Eye (tissue), 1 donor: ENCODE measurements around the gene ENGASE.
A peak's percentile ranks its signal among the peaks of the same experiment; 100 is the strongest.

Experiments used
- DNase-seq: peaks from one replicate; pipeline ENCODE4 v3.0.0-alpha.2; 2015

Gene ENGASE

GRCh38 chr17:79080761-79081290 lies 6.2 kb downstream of the ENGASE start:
- DNase-seq, result no peak

DNA sequence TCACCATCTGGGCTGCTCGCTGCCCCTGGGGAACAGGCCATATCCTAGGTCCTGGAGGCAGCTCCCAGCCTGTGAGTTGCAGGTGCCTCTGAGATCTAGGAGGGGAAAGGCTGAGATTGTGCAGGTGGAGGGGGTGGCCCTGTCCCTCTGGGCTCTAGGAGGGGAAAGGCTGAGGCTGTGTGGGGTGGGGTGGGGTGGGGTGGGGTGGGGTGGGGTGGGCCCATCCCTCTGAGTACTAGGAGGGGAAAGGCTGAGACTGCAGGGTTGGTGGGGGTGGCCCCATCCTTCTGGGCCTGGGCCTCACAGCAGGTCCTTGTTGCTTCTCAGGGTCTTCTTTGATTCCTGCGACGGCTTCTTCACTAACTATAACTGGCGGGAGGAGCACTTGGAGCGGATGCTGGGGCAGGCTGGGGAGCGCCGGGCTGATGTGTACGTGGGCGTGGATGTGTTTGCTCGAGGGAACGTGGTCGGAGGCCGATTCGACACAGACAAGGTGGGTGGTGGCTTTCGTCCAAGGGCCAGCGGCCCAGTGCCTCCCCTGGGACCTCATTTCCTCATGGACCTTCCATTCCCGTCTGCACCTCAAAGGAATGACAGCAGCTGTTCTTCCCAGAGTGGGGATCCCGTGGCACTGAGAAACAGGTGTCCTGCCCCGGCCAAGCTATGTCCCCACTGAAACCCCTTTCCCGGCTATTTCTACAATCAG lies 7.1 kb downstream of the ENGASE start:
- no peak for DNase-seq

DNA sequence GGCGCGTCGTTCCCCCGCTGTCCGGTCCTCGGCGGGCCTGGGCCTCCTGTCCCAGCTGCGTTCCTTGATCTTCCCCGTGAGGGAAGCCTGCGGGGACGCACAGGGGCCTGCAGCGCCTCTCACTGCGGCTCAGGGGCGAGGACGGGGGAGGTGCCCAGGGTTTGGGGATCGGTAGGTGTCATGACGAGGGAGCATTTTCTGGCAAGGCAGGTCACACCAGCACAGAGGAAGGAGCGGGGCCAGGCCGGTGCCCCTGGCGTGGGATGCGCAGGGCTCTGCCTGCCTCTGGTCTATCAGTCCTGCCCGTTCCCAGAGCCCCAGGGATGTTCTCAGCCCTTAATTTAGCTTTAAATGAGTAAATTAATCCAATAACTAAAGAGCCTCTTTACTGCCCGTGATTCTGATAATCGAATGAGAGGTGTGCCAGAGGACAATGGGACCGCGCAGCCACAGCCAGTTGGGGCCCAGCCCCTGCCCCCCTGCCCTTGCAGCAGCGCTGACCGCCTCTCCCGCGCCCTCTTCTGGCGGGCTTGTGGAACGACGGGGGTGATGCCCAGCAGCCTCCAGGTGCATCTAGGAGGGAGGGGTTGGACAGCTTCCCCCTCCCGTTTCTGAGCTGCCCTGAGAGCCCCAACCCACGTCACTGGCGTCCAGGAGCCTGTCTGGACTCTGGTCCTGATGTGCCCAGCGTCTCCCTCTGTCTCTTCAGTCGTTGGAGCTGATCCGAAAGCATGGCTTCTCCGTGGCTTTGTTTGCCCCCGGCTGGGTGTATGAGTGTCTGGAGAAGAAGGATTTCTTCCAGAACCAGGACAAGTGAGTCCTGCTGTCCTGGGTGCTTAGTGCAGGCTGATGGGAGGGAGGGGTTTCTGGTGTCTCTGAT lies 7.9 kb downstream of the ENGASE start:
- peak; percentile 69 for DNase-seq

DNA sequence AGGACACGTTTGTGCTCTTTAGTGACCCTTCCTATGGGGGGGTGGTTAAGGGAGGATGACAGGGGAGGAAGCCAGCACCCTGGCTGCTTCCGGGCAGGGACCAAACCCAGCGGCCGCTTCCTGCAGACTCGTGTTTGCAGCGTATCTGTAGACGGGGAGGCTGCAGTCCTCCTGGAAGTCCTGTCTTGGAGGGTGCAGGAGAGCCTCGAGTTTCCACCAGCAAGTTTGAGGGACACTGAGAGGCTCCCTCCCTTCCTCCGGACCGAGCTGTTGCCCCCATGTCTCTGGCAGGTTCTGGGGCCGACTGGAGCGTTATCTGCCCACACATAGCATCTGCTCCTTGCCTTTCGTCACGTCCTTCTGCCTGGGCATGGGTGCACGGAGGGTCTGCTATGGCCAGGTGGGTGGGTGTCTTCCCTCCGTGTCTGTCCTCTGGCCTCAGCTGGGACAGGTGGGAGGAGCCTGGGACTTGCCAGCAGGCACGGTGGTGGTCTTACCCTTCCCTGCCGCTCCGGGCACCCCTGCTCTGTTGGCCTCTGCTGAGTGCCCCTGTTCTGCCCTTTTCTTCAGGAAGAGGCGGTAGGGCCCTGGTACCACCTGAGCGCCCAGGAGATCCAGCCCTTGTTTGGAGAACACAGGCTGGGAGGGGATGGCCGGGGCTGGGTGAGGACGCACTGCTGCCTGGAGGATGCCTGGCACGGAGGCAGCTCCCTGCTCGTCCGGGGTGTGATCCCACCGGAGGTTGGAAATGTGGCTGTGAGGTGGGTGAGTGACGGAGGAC lies 8.8 kb downstream of the ENGASE start:
- no peak for DNase-seq

DNA sequence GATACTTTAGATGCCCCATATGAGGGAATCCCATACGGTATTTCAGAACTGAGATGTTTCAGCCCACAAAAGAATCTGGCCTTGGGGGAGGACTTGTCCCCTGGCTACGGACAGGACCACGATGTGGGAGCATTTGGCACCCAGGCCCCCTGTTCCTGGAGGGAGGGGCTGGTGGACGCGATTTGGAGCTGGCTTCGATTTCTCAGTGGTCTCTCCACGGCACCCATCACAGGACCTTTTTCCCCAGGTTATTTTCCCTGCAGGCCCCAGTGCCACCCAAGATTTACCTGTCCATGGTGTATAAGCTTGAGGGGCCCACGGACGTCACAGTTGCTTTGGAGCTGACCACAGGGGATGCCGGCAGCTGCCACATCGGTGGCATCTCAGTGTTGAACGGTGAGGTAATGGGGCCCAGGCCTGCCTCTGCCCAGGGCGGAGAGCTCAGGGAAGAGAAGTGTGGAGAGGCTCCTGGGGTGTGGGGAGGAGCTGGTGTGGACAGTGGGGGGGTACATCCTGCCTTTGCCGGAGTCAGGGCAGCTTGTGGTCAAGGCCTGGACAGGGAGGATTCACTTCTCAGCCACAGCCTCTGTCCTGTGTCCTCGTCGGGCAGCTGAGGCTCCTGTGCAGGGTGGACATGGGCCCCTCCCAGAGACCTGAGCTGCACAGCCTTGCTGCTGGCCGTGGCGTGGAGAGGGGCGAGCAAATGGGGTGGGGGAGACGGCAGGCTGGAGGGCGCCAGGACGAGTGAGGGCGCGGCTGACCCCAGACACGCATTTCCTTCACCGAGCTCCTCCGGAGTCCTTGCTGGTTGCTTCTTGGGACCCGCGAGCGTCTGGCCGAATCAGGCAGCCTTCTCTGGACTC lies 9.9 kb downstream of the ENGASE start:
- DNase-seq, result no peak

- DNase-seq, result no peak
Measured at GRCh38 chr17:79085154-79085920, 10.7 kb downstream of the ENGASE start.

DNA sequence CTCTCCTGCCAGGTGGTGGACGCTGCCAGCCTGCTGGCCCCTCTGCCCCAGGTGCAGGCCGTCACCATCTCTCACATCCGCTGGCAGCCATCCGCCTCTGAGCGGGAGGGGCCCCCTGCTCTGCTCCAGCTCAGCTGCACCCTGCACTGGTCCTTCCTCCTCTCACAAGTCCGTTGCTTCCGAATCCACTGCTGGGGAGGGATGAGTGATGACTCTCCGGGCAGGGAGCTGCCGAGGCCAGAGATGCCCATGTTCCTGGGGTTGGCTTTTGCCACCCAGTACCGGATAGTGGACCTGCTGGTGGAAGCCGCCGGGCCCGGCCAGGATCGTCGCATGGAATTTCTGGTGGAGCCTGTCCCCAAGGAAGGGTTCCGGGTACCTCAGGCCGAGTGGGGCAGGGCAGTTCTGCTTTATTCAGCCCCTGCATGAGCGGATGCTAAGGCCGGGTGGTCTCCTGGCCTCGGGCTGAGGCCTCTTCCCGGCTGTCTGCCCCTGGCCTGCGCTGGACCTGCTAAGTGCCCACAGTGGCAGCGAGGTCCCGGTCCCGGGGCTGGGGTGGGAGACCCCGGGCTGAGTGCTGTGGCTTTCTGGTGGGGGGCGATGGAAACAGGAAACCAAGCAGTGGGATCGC lies 11.4 kb downstream of the ENGASE start:
- no peak for DNase-seq

DNA sequence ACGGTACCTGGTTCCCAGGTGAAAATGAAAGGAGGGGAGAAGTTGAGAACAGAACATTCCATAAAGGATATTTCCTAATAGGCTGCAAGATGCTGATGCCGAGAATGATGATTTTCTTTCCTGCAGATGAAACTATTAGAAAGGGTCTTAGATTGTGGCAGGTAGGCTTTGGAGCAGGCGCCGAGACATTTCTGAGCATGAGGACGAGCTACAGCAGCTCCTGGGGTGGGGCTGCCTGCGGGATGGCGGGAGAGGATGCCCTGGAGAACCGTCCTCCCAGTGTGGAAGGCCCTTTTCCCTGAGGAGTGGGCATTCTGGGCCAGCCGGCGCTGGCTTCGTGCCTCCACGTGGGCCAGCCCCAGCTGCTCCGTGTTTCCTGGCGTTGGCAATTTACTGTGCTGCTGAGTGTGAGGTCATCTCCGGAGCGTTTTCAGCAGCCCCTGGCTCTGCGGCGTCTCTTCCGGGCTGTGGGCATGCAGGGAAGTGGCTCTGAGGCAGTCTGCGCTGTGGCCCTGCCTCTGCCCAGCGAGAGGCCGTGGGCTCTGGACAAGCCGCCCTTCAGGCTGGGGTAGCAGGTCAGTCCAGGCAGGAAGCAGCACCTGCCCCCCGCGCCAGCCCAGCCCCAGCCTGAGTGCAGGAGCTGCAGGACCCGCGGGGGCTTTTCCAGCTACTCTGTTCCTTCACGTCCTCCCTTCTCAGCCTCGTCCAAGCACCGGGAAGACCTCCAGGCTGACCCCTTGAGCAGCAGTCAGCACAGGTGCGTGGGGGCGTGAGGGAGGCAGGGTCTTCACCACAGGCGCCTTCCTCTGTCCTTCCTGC lies 12.2 kb downstream of the ENGASE start:
- no peak for DNase-seq

- peak; percentile 93 for DNase-seq
Measured at GRCh38 chr17:79087428-79088143, 13.0 kb downstream of the ENGASE start.

- peak; percentile 74 for DNase-seq
Measured at GRCh38 chr17:79088247-79088996, 13.8 kb downstream of the ENGASE start.

DNA sequence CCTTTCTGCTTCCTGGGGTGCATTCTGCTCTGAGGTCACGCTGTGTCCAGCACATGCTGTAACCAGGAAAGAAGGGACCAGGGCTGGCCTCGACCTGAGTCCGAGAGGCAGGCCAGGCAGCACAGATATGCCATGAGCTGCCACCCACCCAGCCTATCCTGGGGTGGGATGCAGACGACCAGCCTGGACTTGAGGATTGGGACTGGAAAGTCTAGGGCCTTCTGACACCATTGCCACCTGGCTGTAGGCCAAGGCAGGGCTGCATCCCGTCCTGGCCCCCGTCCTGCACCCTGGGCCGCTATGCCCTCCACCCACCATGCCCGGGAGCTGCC lies 14.3 kb downstream of the ENGASE start:
- DNase-seq, result no peak

- DNase-seq, result no peak
Measured at GRCh38 chr17:79089720-79090442, 15.3 kb downstream of the ENGASE start.

- DNase-seq, result no peak
Measured at GRCh38 chr17:79090443-79091225, 16.0 kb downstream of the ENGASE start.

DNA sequence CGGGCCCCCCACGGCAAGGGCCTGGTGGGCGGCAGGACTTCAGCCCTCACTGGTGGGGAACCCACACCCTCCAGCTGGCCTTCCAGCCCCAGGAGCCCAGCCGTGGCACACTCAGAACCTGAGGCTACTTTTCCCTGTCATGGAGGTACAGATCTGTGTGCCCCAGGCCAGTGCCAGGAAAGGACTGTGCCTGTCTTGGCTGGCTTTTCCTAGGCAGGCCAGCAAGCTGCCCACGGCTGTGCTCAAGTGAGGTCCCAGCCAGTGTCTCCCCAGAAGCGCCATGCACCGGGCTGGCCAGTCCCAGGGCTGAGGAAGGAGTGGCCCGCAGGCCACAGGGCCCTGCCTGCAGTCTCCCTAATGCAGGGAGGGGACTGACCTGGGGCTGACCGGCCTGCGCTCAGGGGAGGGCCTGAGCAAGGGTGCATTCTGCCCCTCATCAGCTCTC lies 16.6 kb downstream of the ENGASE start:
- no peak for DNase-seq

GRCh38 chr17:79092567-79092966 lies 17.9 kb downstream of the ENGASE start:
- DNase-seq, result no peak

- DNase-seq, result no peak
Measured at GRCh38 chr17:79093270-79093669, 18.6 kb downstream of the ENGASE start.

DNA sequence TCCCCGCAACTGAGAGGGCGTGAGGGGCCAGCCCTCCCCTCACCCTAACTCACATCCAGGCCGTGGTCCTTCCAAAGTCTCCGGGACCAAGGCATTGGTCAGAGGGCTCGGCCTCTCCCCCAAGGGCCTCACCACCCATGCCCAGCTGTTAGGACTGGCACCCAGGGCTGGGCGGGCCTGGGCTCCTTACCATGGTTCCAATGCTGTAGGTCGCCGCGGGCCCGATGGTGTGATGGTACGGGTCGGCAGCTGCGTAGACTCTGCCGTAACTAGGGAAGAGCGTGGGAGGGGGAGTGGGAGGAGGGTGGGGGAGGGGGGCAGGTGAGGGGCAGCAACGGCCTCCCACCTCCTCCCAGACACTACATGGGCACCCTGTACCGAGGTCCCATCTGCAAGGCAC lies 19.6 kb downstream of the ENGASE start:
- no peak for DNase-seq
